Liver (tissue), 3 donors: ENCODE data around the gene THAP11.

Source experiments
- CTCF ChIP-seq: fragments of 150-350 bp; IDR thresholded peaks from 2 replicates; pipeline ENCODE4 v1.5.1; 2017; ENCODE audit warnings: improper control_type of control experiment, low read depth, low read length; ENCODE audit not compliant: missing input control
- EGR1 ChIP-seq, 2 donors: IDR thresholded peaks; 2 replicates each; pipeline ENCODE4 v1.6.1; 2016 to 2018; ENCODE audit warnings: antibody characterized with exemption in 2 of 2, low read depth in 2 of 2
- RAD21 ChIP-seq, 2 donors: IDR thresholded peaks; 2 replicates each; pipeline ENCODE4 v1.6.1; 2016; ENCODE audit warnings: antibody characterized with exemption in 2 of 2, mild to moderate bottlenecking in 2 of 2
- TAF1 ChIP-seq: conservative IDR thresholded peaks from 2 replicates; pipeline ENCODE4 v1.6.1; 2016; ENCODE audit warnings: antibody characterized with exemption, mild to moderate bottlenecking
- YY1 ChIP-seq: IDR thresholded peaks from 2 replicates; pipeline ENCODE4 v1.6.1; 2016; ENCODE audit warnings: antibody characterized with exemption, mild to moderate bottlenecking
- donor health status: healthy.
- donor health status: healthy.

GRCh38 chr16:67855789-67856188 lies 13.7 kb downstream of the THAP11 start:
- TF ChIP-seq EGR1 (IDR thresholded peaks at IDR 0.05; ENCODE audit: low read depth in 2 of 2): no peak
- TF ChIP-seq CTCF: no peak
- no peak for TF ChIP-seq TAF1
- TF ChIP-seq RAD21 (IDR thresholded peaks at IDR 0.05): no peak
- no peak for TF ChIP-seq YY1
